Measurements from ENCODE around the gene MELTF.

The MELTF gene

DNA sequence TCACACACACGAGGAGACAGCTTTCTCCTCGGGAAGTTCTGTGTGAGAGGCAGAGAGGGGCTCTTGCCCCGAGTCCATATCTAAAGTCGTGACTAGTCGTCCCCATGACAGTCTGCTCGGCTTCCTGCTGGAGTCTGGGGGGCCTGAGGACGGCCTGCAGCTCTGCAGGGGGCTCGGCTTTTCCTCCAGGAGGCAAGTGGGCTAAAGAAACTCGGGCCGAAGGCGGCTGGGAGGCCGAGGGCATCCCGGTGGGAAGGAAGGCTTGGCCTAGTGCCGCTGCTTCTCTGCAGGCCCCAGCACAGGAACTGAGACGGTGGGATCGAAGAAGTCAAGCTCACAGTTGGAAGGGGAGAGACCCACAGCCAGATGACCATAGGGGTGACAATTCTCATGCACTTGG lies 35.6 kb downstream of the MELTF start:
- DNase-seq (ENCODE audit: low read depth): no peak

DNA sequence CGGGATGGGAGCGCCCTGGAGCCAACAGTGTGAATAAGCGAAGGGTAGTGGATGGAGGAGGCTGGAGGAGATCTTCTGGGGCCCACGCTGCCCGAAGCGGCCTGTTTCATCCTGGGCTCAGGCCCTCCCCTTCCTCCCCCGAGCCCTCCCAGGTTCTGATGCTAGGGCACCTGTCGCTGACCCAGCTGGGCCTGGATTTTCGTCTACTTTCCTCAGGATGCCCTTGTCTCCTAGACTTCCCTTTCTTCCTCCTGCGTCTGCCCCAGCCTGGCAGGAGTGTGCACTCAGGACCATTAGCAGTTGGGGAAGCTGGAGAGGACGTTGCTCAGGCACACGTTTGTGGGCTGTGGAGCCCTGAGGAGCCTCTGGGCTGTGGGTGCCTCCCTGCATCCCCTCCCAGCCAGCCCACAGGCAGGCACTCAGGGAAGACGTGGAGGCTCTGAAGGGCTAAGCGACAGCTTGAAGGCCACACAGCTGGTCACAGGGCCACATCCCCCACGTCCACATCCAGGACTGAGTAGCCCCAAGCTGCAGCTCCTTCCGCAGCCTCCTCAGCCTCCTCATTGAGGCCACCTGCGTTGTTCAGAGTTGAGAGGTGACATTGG lies 37.1 kb downstream of the MELTF start:
- no peak for DNase-seq (ENCODE audit: low read depth)

DNA sequence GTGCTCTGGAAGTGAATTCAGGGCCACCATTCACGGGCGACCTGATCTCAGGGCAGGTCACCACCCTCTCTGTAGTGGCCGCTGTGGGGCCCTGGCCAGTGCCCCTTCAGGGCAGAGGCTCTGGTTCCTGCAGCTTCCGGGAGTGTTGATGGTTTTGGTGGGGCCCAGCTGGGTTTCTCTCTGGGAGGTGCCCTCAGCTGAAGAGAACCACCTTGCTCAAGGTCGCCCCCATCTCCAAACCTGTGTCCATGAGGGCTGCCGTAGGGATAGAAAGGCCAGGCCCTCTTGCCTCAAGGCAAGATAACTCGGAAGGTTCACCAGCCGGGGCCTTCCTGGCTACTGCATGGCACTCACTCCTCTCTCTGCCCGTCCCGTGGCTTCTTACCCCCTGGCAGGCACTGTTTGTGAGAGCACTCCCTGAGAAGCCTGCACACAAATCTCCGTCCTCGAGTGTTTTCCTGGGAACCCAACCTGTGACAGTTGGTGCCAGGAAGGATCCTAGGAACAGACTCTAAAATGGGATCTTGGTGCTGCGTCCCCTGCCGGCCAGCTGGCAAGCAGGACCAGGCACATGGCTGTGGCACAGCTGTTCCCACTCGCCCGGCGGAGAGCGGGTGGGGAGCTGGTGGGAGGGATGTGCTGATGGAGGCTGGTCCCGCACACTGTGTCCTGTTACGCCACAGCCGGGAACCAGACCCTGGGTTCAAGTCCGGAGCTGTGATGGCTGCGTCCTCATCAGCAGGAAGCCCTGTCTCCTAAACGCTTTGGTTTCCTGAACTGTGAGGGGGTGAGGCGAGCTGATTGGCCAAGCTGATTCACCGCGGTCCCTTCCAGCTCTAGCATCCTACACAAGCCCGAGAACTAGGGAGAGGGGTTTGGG lies 37.8 kb downstream of the MELTF start:
- DNase-seq (ENCODE audit: low read depth): no peak

DNA sequence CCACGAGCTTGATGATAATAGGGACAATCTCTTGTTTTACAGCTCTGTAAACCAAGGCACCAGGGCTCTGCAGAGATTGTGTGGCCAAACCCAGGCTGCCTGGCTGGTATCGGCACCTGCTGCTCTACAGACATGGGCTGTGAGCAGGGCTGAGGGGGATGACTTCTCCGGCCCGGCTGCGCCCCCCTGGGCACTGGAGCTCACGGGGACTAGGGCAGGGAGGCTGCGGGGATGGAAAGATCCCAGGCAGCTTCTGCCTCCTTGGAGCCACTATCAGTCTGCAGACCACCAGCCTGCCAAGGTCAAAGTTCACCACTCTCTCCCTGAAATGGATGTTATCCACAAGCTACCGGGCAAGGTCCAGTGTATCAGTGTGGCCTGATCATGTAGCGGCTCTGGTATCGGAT lies 39.0 kb downstream of the MELTF start:
- no peak for DNase-seq (ENCODE audit: low read depth)

DNA sequence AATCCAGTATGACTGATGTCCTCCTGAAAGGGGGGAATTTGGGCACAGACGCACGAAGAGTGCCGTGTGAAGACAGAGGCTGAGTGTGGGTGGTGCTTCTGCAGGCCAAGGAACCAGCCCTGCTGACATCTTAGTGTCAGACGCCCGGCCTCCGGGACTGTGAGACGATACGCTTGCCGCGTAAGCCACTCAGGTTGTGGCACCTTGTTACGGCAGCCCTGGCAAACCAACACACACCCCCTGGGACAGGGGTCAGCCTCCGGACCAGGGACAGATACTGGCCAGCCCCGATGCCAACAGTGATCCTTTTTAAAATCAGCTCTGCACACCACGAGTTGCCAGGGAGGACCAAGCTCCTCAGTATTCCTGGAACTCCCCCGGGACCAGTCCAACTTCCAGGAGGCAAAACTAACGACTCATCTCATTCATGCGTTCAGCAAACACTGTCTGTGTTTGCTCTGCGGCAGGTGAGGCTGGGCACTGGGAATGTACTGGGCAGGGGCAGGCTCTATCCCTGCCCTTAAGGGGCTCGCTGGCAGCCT lies 39.8 kb downstream of the MELTF start:
- no peak for DNase-seq (ENCODE audit: low read depth)

DNA sequence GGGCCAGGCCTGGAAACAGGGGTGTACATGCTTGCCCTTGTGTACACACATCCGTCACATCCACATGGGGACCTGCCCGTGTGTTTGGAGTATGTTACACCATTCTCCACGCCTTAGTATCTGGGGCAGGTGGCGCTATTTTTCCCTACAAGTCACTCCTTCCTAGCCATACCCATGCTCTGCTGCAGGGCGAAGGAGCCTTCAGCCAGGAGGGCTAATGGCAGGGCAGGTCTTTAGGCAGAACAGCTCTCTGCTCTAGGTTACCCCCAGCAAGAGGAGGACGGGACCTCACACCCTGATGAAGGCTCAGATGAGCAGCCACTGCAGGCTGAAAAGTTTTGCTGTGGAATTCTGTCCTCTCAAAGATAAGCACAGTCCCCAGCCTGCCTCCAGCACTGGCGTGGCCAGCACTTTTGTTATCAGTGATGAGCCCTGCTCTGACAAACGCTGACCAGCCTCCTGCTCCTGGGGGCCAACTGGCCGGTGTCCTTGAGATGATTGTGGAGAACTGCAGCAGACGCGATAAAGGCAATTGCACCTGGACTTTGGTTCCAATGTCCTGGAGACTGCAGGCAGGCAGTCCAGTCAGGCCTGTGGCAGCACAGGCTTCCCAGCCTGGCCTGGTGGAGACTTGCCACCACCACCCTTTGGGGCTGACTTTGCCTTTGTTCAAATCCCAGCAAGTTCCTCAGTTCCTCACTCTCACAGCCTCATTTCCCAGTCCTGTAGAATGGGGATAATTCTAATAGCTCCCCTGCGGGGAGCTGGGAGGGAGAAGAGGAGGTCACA lies 41.2 kb downstream of the MELTF start:
- no peak for DNase-seq (ENCODE audit: low read depth)

DNA sequence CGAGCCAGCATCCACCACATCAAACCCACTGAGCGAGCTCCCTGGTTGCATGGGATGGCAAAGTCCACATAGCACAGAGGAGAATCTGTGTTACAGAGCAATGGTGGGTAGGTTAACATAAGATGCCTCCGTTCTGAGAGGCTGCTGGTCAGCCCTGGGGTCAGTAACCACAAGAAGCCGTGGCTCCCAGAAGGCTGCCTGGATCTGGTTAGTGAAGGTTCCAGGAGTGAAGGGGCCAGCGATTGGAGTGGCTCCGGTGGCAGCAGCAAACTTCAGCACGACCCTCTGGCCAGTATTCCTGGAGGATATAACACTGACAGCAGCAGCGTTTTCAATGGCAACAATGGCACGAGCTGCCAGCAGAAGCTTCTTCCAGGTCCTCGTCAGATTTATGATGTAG lies 42.6 kb downstream of the MELTF start:
- no peak for DNase-seq (ENCODE audit: low read depth)

DNA sequence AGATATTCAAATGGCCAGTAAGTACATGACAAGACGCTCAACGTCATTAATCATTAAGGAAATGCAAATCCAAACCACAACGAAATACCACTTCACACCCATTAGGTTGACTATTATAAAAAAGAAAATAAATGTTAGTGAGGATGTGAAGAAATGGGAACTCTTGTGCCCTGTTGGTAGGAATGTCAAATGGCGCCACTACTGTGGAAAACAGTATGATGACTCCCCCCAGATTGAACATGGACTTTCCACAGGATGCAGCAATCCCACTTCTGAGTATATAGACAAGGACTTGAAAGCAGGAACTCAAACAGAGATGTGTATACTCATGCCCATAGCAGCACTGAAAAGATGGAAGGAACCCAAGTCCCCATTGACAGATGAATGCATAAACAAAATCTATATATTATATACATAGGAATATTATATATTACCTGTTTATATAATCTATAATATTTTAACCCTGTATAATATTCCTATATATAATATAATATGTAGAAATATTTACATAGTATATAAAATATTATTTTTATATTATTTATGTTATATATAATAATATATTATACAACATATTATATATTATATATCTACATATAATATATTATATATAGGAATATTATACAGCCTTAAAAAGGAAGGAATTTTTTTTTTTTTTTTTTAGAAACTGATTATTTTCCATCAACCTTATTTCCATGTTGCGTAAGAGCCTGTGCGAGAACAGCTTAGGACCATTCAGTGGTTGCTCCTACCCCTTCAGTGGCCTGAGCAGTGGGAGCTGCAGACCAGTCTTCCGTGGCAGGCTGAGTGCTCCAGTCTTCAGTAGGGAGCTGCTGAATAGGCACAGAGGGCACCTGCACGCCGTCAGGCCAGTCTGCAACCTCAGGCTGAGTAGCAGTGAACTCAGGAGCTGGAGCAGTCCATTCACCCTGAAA lies 43.4 kb downstream of the MELTF start:
- DNase-seq (ENCODE audit: low read depth): no peak

DNA sequence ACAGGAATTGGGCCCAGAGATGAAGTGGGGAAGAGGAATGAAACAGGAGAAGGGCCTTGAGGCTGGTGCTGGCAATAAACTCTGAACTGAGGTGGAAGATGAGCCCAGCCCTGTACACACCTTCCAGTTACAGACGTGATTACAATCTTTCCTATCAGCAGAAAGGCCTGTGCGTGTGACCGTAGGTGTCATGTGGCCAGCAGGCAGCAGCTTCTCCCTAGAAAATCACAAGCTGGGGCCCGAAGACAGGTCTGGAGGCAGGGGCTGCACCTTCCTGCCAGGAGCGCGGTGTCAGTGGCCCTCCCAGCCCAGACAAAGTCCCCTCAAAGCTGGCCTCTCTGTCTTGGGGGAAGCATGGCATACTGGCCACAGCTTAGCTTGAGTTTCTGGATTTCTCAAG lies 44.3 kb downstream of the MELTF start:
- no peak for DNase-seq (ENCODE audit: low read depth)

DNA sequence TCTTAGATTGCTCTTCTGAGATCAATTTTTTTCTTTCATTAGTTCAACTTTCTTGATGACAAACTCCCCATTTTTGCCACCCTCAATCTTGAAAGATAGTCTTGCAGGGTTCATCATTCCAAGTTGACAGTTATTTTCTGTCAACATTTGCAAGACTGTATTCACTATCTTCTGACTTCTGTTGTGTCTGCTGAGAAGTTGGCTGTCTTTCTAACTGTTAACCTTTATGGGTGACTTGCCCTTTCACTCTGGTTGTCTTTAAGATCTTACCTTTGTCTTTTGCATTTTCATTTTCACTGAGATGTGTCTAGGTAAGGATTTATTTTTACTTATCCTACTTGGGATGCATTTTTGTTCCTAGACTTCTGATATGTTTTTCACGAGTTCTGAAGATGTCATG lies 46.4 kb downstream of the MELTF start:
- no peak for DNase-seq (ENCODE audit: low read depth)

DNA sequence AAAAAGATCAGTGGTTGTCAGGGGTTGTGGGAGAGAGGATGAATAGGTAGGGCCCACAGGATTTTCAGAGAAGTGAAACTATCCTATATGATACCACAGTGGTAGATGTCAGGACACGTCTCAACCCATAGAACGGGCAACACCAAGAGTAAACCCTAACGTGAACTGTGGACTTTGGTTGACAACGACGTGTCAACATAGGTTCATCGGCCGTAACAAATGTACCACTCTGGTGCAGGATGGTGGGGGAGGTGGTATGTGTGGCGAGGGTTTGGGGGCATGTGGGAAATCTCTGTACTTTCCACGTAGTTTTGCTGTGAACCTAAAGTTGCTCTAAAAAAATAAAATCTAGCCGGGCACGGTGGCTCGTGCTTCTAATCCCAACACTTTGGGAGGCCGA lies 48.0 kb downstream of the MELTF start:
- DNase-seq (ENCODE audit: low read depth): no peak

DNA sequence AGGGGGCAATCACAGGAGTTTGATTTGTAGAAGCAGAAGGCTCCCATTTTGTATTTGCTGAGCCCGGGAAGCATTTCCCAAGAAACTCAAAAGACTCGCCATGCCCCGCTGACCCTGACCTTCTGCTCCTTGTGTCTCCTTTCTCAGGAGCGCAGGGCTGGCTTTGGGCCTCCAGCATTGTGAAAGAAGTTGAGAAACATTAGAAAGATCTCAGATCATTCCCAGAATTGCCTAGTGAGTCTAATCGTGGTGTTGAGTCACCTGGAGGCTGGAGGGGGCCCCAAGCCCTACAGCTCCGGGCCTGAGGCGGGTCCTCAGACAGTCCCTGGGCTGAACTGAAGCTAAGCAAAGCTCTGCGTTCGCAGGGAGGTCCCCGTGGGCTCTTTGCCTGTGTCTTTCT lies 50.1 kb downstream of the MELTF start:
- no peak for DNase-seq (ENCODE audit: low read depth)

DNA sequence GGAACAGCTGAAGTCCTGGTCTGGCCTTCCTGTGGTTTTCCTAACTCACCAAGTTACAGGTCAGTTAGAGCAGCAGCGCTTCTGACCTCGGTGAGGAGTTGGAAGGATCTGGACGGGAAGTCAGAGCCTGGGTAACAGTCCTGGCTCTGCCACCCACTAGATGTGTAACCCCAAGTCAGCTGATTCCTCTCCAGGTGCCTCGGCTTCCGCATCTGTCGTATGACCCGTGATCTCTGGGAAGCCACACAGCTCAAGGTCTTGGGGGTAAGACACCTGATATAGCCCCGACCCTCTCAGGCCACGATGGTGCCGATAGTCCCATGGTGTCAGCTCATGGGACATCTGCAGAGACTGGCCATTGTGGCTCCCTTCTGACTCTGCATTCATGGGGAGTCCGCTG lies 52.7 kb downstream of the MELTF start:
- DNase-seq (ENCODE audit: low read depth): no peak

DNA sequence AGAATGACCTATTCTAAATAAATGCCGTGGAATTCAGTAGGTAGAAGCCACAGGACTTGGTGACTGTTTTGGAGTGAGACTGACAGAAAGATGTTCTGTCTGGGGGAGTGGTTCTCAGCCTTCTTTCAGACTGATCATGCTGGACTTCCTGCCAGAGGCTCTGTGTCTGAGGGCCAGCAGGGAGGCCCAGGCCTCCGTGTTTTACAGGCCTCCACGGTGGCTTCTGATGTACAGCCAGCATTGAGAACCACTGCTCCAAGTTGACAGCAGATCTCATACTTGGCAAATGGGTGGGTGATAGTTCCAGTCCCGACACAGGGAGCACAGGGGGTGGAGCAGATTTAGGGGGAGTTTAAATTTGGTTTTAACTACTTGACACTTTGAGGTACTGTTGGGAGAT lies 54.3 kb downstream of the MELTF start:
- DNase-seq (ENCODE audit: low read depth): no peak

DNA sequence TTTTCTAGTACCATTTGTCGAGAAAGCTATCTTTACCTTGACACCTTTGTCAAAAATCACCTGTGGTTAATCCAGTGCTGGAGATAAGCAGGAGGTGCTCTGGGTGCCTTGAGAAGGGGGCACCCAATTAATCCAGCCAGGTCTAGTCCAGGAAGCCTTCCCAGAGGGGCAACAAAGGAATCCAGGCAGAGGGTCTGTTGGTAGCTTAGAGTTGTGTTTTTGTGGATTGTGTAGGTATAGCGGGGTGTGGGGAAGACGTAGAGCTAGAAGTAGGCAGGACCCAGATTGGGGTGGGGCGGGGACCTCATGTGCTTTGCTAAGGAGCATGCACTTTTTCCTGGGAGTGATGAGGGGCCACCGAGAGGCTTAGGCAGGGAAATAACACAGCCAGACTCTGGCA lies 55.0 kb downstream of the MELTF start:
- no peak for DNase-seq (ENCODE audit: low read depth)

DNA sequence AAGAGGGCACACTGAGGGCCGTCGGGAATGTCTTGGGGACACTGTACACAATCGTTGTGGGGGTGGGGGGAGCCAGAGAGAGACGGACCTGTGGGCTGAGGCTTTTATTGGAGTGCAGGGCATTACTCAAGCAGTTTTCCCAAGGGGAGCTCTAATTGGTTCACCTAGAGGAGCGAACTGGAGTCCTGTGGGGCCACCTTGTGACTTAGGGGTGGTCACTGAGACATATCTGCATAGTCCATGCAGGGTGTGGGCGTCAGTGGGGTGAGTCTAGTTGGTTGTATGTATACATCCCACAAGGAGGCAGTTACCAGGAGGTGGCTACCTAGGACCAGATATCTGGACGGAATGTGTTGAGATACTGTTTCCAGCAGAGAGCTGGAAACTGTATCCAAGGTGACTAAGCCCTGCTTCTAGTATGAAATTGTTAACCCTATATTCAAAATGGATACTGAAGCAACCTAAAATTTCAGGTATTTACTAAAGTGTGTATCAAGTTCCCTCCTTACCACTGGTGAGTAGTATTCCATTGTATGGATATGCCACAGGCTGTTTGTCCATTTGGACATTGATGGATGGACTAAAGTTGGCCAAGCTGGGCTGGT lies 58.4 kb downstream of the MELTF start:
- DNase-seq (ENCODE audit: low read depth): no peak

DNA sequence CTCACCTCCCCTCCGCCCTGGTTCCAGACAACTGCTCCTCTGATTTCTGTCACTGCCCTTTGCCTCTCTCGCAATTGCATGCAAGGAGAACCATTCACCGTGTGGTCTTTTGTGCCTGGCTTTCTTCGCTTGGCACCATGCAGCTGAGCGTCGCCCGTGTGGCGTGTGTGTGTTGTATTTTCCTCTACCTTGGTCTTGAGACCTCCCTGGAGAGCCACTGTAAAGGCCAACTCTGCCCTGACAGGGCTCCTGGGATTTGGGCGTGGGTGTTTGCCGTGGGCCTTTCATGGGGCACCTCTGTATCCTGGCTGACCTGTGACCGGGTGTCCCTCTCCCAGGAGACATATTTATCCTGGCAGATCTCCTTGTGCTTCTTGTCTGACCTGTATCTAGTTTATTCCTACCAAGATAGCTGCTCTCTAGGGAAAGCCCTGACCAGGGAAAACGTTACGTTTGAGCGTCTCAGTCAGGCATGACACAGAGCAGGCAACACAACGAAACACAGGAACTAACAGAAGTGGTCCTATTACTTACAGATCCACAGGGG lies 59.0 kb downstream of the MELTF start:
- no peak for DNase-seq (ENCODE audit: low read depth)

DNA sequence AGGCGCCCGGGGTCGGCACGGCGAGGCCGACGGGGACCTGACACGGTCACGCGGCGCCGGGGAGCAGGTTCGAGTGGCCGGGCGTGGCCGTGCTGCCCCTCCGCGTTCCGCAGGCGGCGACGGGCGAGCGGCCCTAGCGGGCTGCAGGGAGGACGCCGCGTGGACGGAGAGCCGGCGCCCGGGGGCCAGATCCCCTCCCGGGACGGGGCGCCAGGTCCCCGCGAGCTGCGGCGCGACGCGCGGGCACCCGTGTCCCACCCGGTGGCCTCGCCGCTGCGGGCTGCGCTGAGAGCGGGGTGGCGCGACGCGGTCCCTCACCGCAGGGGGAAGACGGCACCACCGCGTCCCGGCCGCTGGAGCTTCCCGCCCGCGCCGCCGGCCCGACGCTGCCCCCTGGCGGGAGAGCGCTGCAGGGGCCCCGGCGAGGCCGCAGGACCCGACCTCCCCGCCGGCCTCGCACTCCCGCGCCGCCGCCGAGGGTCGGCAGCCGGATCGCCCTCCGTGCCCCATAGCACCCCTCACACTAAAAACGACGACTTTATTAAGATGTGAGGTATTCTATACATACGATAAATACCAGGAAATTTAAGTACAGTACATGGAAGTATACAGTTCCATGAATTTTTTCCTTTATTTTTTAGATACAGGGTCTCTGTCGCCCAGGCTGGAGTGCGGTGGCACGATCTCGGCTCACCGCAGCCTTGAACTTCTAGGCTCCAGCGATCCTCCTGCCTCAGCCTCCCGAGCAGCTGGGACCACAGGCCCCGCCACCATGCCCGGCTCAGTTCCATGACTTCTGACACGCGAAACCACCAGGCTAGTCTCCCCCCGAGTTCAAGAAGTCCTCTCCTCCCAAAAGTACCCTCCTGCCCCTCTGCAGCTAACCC lies 59.7 kb downstream of the MELTF start:
- DNase-seq (ENCODE audit: low read depth): no peak

DNA sequence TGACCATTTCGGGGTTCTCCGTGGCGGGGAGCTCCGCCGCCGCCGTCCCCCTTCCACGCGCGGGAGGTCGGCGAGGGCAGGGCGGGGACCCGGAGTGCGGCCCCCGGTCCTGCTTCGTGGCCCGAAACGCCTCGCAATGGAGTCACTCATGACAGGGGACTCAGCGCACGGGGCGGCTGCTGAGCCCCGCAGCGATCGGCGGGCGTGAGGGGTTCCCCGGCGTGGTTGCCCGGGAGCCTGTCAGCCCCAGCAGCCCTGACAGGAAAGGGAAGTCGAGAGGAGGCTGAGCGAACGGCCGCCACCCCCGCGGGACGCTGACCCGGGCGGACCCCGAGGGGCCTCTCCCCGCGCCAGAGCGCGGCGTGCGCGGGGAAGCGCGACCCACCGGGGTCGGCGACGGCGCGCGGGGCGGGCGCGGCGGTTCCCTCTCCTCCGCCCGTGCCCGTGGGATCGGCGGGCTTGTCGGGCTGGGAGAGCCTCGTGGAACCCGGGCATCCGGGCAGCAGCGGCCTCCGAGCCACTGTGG lies 60.4 kb downstream of the MELTF start:
- DNase-seq (ENCODE audit: low read depth): no peak

Measured in HS-5 (cell line).